Uterus (tissue), 4 donors: Measurements from ENCODE around the gene ZNF497. TPM values are rescaled to one million over a fixed set of nuclear protein-coding genes. Genes with fewer than 3 reads are reported as not detected.

Source experiments
- DNase-seq, 2 donors: peaks; one replicate each; pipeline ENCODE4 v3.0.0-alpha.2; 2019 to 2020
- H3K27ac ChIP-seq, 2 donors: fragments of 200-600 bp; sonication (generic); 1 replicate in 1 of 2; 2 replicates in 1 of 2; pipeline ENCODE4 v1.5.1; 2016 to 2018
- H3K27me3 ChIP-seq, 2 donors: fragments of 200-600 bp; sonication (generic); one replicate each; pipeline ENCODE4 v1.5.1; 2018 to 2019; ENCODE audit warnings: control low read depth in 1 of 2
- H3K36me3 ChIP-seq, 2 donors: fragments of 200-600 bp; sonication (generic); one replicate each; pipeline ENCODE4 v1.5.1; 2019; ENCODE audit warnings: control low read depth in 1 of 2
- H3K4me1 ChIP-seq, 2 donors: fragments of 200-600 bp; sonication (generic); one replicate each; pipeline ENCODE4 v1.5.1; 2018 to 2019; ENCODE audit warnings: control low read depth in 1 of 2
- H3K4me3 ChIP-seq, 2 donors: fragments of 200-600 bp; sonication (generic); 1 replicate in 1 of 2; 2 replicates in 1 of 2; pipeline ENCODE4 v1.5.1; 2018 to 2019; ENCODE audit warnings: mild to moderate bottlenecking in 1 of 2
- H3K9me3 ChIP-seq, 2 donors: fragments of 200-600 bp; sonication (generic); one replicate each; pipeline ENCODE4 v1.5.1; 2019; ENCODE audit warnings: control low read depth in 1 of 2
- CTCF ChIP-seq, 4 experiments: fragments of 200-600 bp in 2 of 4; fragments of 450-650 bp in 2 of 4; sonication (generic) in 2 of 4; IDR thresholded peaks; one replicate each; pipeline ENCODE4 v1.5.1; 2016 to 2019; ENCODE audit warnings: antibody characterized with exemption in 4 of 4, mild to moderate bottlenecking in 2 of 4, moderate library complexity in 1 of 4
- POLR2A ChIP-seq, 2 donors: fragments of 450-650 bp; IDR thresholded peaks; one replicate each; pipeline ENCODE4 v1.6.1; 2016; ENCODE audit warnings: antibody characterized with exemption in 2 of 2, mild to moderate bottlenecking in 1 of 2, moderate library complexity in 1 of 2
- intact Hi-C: fragments of 100-400 bp; cut with DNase I; formaldehyde crosslinking; loops from one replicate; pipeline ENCODE4 v1.15.1; 2023; ENCODE audit warnings: low total_unique reads
- total RNA-seq, 4 donors: library from RNA; depleted of rRNA in 3 of 4; stranded (reverse); fragments of >200 nt in 3 of 4; gene quantifications; one replicate each; pipeline versions ENCODE4 v1.1.0 to v1.2.4, GENCODE V29; 2014 to 2023
- donor health status: DM: yes; HTN: yes; CAD: no.

ZNF497 gene
- total RNA-seq, 4 donors from 2014 or later = 3.4 to 7.2 (median 6.8) TPM; not detected in 1

- intact Hi-C loops = no loop called here
- Histone ChIP-seq H3K27ac (no peak overlapping the region), H3K27me3 (peaks cover 0 to 5% of the 10 kb centered on the region in 2 donors), H3K36me3 (no peaks in the 10 kb centered on the region), H3K9me3 (no peaks in the 10 kb centered on the region), H3K4me1 (peaks cover 2 to 8% of the 10 kb centered on the region in 2 donors), H3K4me3 (no peak overlapping the region)
- TF ChIP-seq CTCF (IDR thresholded peaks at IDR 0.05) (no peak), POLR2A (IDR thresholded peaks at IDR 0.05) (no peak)
- no peak for DNase-seq
Observed at GRCh38 chr19:58392945-58393724, 30.6 kb upstream of the ZNF497 start.

GRCh38 chr19:58388175-58388526, 25.6 kb upstream of the ZNF497 start:
- peak overlapping the region in 1 of 2 donors; percentile 88 for H3K4me3 ChIP-seq

GRCh38 chr19:58387338-58388174, 25.0 kb upstream of the ZNF497 start:
- Histone ChIP-seq H3K4me1 (peaks cover 5 to 21% of the 10 kb centered on the region in 2 donors), H3K27ac (peak overlapping the region; percentile 92 to 97), H3K27me3 (no peaks in the 10 kb centered on the region), H3K36me3 (no peaks in the 10 kb centered on the region), H3K4me3 (peak overlapping the region; percentile 61 to 88), H3K9me3 (no peaks in the 10 kb centered on the region)
- TF ChIP-seq CTCF (IDR thresholded peaks at IDR 0.05) = no peak
- no peak for TF ChIP-seq POLR2A (IDR thresholded peaks at IDR 0.05)
- no peak for DNase-seq
- intact Hi-C loops = no loop called here

More at GRCh38 chr19:58388175-58388526, 25.6 kb upstream of the ZNF497 start:
- TF ChIP-seq POLR2A (IDR thresholded peaks at IDR 0.05) = no peak
- Histone ChIP-seq H3K36me3 (no peaks in the 10 kb centered on the region), H3K9me3 (no peaks in the 10 kb centered on the region), H3K4me1 (peaks cover 5 to 21% of the 10 kb centered on the region in 2 donors), H3K27me3 (no peaks in the 10 kb centered on the region), H3K27ac (no peak overlapping the region)
- intact Hi-C loops = no loop called here
- DNase-seq = no peak

- Histone ChIP-seq H3K4me1 (peaks cover 5 to 21% of the 10 kb centered on the region in 2 donors), H3K36me3 (no peaks in the 10 kb centered on the region), H3K27ac (peak within 1 kb of the TSS; percentile 92 to 97), H3K4me3 (peak within 1 kb of the TSS; percentile 61 to 88), H3K27me3 (no peaks in the 10 kb centered on the region), H3K9me3 (no peaks in the 10 kb centered on the region)
- peak; percentile 95 to 97 for DNase-seq
- TF ChIP-seq CTCF (IDR thresholded peaks at IDR 0.05) = no peak
- peak; percentile 58 to 77 for TF ChIP-seq POLR2A (IDR thresholded peaks at IDR 0.05)
- intact Hi-C loops = no loop called here
Observed at GRCh38 chr19:58386576-58387337, 24.2 kb upstream of the ZNF497 start, which contains the start of gene RPS5. Gene RPS5, plus strand, starts transcription at chr19:58387269. Its CDS starts 869 bp downstream, at chr19:58388138.

GRCh38 chr19:58385891-58386575, 23.5 kb upstream of the ZNF497 start:
- intact Hi-C loops = no loop called here
- DNase-seq = peak in 1 of 2 donors; percentile 35

More at GRCh38 chr19:58385891-58386575, 23.5 kb upstream of the ZNF497 start:
- TF ChIP-seq POLR2A (IDR thresholded peaks at IDR 0.05) (no peak), CTCF (IDR thresholded peaks at IDR 0.05) (no peak)
- Histone ChIP-seq H3K4me3 (peak overlapping the region; percentile 61 to 88), H3K36me3 (no peaks in the 10 kb centered on the region), H3K27ac (peak overlapping the region; percentile 92 to 97), H3K9me3 (no peaks in the 10 kb centered on the region), H3K4me1 (peaks cover 5 to 21% of the 10 kb centered on the region in 2 donors), H3K27me3 (no peaks in the 10 kb centered on the region)
